Cardiac fibroblast (primary cell): ENCODE results near the gene BCO1.
A peak's percentile ranks its signal among the peaks of the same experiment; 100 is the strongest.

Experiments used
- DNase-seq, 2 donors: peaks; one replicate each; pipeline versions ENCODE4 v3.0.0 to v3.0.0-alpha.2; 2010; ENCODE audit warnings: low read depth in 2 of 2
- H3K4me3 ChIP-seq, 2 donors: replicated peaks in 1 of 2; 1 replicate in 1 of 2; 2 replicates in 1 of 2; pipeline ENCODE4 v1.5.1; 2011; ENCODE audit warnings: low read depth in 2 of 2, low read length in 2 of 2, mild to moderate bottlenecking in 2 of 2, moderate library complexity in 1 of 2
- CTCF ChIP-seq: IDR thresholded peaks from one replicate; pipeline ENCODE4 v1.5.1; 2011; ENCODE audit warnings: low read depth, mild to moderate bottlenecking, low read length, inconsistent platforms

Gene BCO1

GRCh38 chr16:81278526-81278925 lies 40.0 kb downstream of the BCO1 start:
- no peak for DNase-seq
- no peak for TF ChIP-seq CTCF
- H3K4me3 ChIP-seq = no peak overlapping the region

- TF ChIP-seq CTCF = no peak
- H3K4me3 ChIP-seq = no peak overlapping the region
- DNase-seq = peak; percentile 41 to 86
Observed at GRCh38 chr16:81279392-81279791, 40.9 kb downstream of the BCO1 start.

GRCh38 chr16:81280393-81280792 lies 41.9 kb downstream of the BCO1 start:
- no peak overlapping the region for H3K4me3 ChIP-seq
- peak; percentile 37 to 56 for DNase-seq
- no peak for TF ChIP-seq CTCF

GRCh38 chr16:81283044-81283443 lies 44.6 kb downstream of the BCO1 start:
- no peak overlapping the region for H3K4me3 ChIP-seq
- TF ChIP-seq CTCF = no peak
- DNase-seq = no peak

- no peak for DNase-seq
- TF ChIP-seq CTCF = no peak
- H3K4me3 ChIP-seq = no peak overlapping the region
Observed at GRCh38 chr16:81284995-81285600, 46.6 kb downstream of the BCO1 start.

- no peak for TF ChIP-seq CTCF
- no peak overlapping the region for H3K4me3 ChIP-seq
- DNase-seq = no peak
Observed at GRCh38 chr16:81286190-81286589, 47.7 kb downstream of the BCO1 start.

GRCh38 chr16:81291117-81291516 lies 52.6 kb downstream of the BCO1 start:
- DNase-seq = no peak
- no peak for TF ChIP-seq CTCF
- no peak overlapping the region for H3K4me3 ChIP-seq
